H1 (cell line): ENCODE data around the gene LRRC72. TPM values are rescaled to one million over a fixed set of nuclear protein-coding genes. Genes with fewer than 3 reads are reported as not detected.

ENCODE experiments used
- ATF3 ChIP-seq: IDR thresholded peaks from 2 replicates; pipeline ENCODE4 v1.6.1; 2011; ENCODE audit warnings: low read depth, mild to moderate bottlenecking, low read length; ENCODE audit not compliant: insufficient read depth
- CHD1 ChIP-seq: IDR thresholded peaks from 2 replicates; pipeline ENCODE4 v1.6.1; 2012; ENCODE audit warnings: low read depth, low read length, improper control_type of control experiment
- E2F6 ChIP-seq: IDR thresholded peaks from 2 replicates; pipeline ENCODE4 v1.6.1; 2012; ENCODE audit warnings: inconsistent platforms
- KDM5A ChIP-seq: fragments of 200-600 bp; IDR thresholded peaks from 2 replicates; pipeline ENCODE4 v1.7.1; 2012; ENCODE audit warnings: mild to moderate bottlenecking, low read length, inconsistent platforms, mixed read lengths
- YY1 ChIP-seq: IDR thresholded peaks from 2 replicates; pipeline ENCODE4 v1.6.1; 2011; ENCODE audit warnings: low read depth, mild to moderate bottlenecking, low read length
- polyA plus RNA-seq, 7 experiments: library from polyadenylated mRNA; depleted of rRNA in 3 of 7; stranded (reverse) in 5 of 7; unstranded in 2 of 7; fragments of >200 nt in 5 of 7; fragments of 200-250 nt in 2 of 7; gene quantifications; 1 replicate in 5 of 7; 2 replicates in 1 of 7; 4 replicates in 1 of 7; pipeline versions ENCODE4 v1.2.1 to v1.2.3, GENCODE V29; 2011 to 2013; ENCODE audit warnings: missing spikeins in 2 of 7, mixed read lengths in 2 of 7
- total RNA-seq: library from RNA; stranded (reverse); fragmentation: NEBNext Ultra II Directional; extraction: Animal tissue kit (Norgen Biotek cat#: 25700); gene quantifications from 2 replicates; pipeline ENCODE4 v1.2.1, GENCODE V29; 2021

Gene LRRC72
- total and polyA plus RNA-seq, 2 of the 8 experiments (the other 6 are each of a cell fraction or from before 2014, with no cell fraction given): not detected

GRCh38 chr7:16609842-16610450 is 83.3 kb downstream of the LRRC72 start (continued):
- TF ChIP-seq KDM5A (no peak), CHD1 (no peak), YY1 (no peak), ATF3 (no peak), E2F6 (no peak)
- TF ChIP-seq, all 59 proteins: peak for 0
